RWPE2 (cell line): ENCODE measurements around the gene G3BP1.

ENCODE experiments used
- ATAC-seq: fragments of 200-7000 bp; cut with Tn5 transposase; 3 replicates; pipeline ENCODE4 v1.9.1; 2021; ENCODE audit warnings: low read depth
- DNase-seq: peaks from one replicate; pipeline ENCODE4 v3.0.0-alpha.2; 2020; ENCODE audit warnings: low spot score
- H3K27ac ChIP-seq: fragments of 450-650 bp; 2 replicates; pipeline ENCODE4 v1.5.1; 2017; ENCODE audit warnings: mild to moderate bottlenecking; ENCODE audit not compliant: poor library complexity, severe bottlenecking
- H3K27me3 ChIP-seq: fragments of 250-450 bp; sonication (Bioruptor Pico); 2 replicates; pipeline ENCODE4 v1.5.1; 2021; ENCODE audit warnings: mild to moderate bottlenecking, moderate library complexity; ENCODE audit not compliant: insufficient read depth, poor library complexity, severe bottlenecking
- H3K36me3 ChIP-seq: fragments of 250-450 bp; sonication (Bioruptor Pico); 2 replicates; pipeline ENCODE4 v1.5.1; 2020; ENCODE audit warnings: low read depth, mild to moderate bottlenecking, moderate library complexity
- H3K4me1 ChIP-seq: fragments of 250-450 bp; sonication (Bioruptor Pico); 2 replicates; pipeline ENCODE4 v1.5.1; 2021; ENCODE audit warnings: mild to moderate bottlenecking, moderate library complexity; ENCODE audit not compliant: insufficient read depth, poor library complexity, severe bottlenecking
- H3K4me3 ChIP-seq: fragments of 250-450 bp; sonication (Bioruptor Pico); 2 replicates; pipeline ENCODE4 v1.5.1; 2021; ENCODE audit warnings: mild to moderate bottlenecking, moderate library complexity; ENCODE audit not compliant: severe bottlenecking
- H3K9me3 ChIP-seq: fragments of 250-450 bp; sonication (Bioruptor Pico); 2 replicates; pipeline ENCODE4 v1.5.1; 2021; ENCODE audit warnings: mild to moderate bottlenecking, moderate library complexity; ENCODE audit not compliant: severe bottlenecking
- CTCF ChIP-seq: fragments of 450-650 bp; IDR thresholded peaks from one replicate; pipeline ENCODE4 v1.5.1; 2017; ENCODE audit warnings: mild to moderate bottlenecking, moderate library complexity; ENCODE audit not compliant: poor library complexity, severe bottlenecking

Gene G3BP1

DNA sequence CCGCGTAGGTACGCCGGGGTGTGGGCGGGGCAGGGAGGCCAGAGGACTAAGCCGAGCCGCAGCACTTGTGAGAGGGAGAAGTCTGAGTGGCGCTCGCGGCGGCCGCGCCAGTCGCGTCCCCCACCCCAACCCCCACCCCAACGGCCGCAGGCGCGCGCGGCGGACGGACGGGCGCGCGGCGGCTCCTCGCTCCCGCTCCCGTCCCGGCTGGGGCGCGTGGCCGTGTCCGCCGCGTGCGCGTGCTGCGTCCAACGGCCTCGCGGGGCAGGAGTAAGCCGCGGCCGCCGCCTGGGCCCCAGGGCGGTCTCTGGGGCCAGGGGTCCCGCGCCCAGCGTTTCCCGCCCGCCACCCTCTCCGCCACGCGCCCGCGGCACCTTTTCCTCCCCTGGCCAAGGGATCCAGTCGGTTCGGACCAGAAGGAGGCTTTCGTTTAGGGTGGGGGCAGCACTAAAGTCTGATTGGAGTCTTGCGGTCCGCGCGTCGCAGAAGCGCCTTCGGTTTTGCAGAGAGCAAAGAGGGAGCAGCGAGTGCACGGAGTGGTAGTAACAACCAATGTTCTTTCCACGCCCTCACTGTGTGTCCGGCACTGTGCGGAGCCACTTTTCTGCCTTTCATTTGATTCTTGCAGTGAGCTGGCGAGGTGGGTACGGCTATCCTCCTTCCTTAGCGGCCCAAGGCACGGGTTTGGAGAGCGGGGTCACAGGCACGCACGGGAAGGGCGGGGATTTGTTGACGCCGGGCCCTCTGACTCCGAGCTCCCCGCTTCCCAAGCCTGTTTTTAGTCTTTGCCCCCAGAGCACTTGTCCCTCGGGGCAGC lies 483 bp downstream of the G3BP1 start:
- H3K27me3 ChIP-seq: no peaks in the 10 kb centered on the region
- peak overlapping the region; percentile 82 for H3K4me3 ChIP-seq
- TF ChIP-seq CTCF: no peak
- peaks cover 11% of the 10 kb centered on the region for H3K4me1 ChIP-seq
- H3K9me3 ChIP-seq: no peaks in the 10 kb centered on the region
- H3K27ac ChIP-seq: peak overlapping the region; percentile 88
- DNase-seq (no peak), ATAC-seq (no peak)
- H3K36me3 ChIP-seq: peaks cover 40% of the 10 kb centered on the region

GRCh38 chr5:151772846-151773561 lies 1.2 kb downstream of the G3BP1 start:
- TF ChIP-seq CTCF: no peak
- peaks cover 14% of the 10 kb centered on the region for H3K4me1 ChIP-seq
- ATAC-seq (no peak), DNase-seq (no peak)
- peaks cover 47% of the 10 kb centered on the region for H3K36me3 ChIP-seq
- H3K27me3 ChIP-seq: no peaks in the 10 kb centered on the region
- peak overlapping the region; percentile 88 for H3K27ac ChIP-seq
- H3K9me3 ChIP-seq: no peaks in the 10 kb centered on the region
- peak overlapping the region; percentile 82 for H3K4me3 ChIP-seq

DNA sequence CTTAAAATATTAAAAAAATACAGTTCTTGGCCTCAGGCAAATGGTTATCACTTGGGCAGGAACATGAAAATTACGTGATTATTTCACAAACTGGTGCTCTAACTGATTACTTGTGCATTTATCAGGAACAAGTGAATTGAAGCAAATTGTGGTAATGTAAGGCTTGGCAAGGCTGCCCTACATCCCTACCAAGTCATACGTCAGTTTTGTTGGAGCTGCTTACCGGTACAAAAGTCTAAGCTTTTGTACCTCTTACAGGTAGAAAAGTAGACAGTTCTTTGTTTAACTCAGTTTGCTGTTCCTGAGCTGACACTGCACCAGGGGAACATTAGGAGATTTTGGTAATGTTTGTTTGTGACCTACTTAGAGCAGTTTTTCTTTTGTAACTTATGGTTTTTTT lies 2.2 kb downstream of the G3BP1 start:
- no peak for DNase-seq
- Histone ChIP-seq H3K4me3 (peak overlapping the region; percentile 82), H3K27ac (peak overlapping the region; percentile 88), H3K4me1 (peaks cover 15% of the 10 kb centered on the region), H3K9me3 (no peaks in the 10 kb centered on the region), H3K27me3 (no peaks in the 10 kb centered on the region), H3K36me3 (peaks cover 57% of the 10 kb centered on the region)
- no peak for TF ChIP-seq CTCF
- ATAC-seq: no peak

- no peak overlapping the region for H3K27ac ChIP-seq
These were observed 3.4 kb downstream of the G3BP1 start for GRCh38 chr5:151775025-151775606.

More at GRCh38 chr5:151775025-151775606, 3.4 kb downstream of the G3BP1 start:
- Histone ChIP-seq H3K4me1 (peaks cover 15% of the 10 kb centered on the region), H3K27me3 (no peaks in the 10 kb centered on the region), H3K36me3 (peaks cover 63% of the 10 kb centered on the region), H3K9me3 (no peaks in the 10 kb centered on the region), H3K4me3 (no peak overlapping the region)
- DNase-seq (no peak), ATAC-seq (no peak)
- no peak for TF ChIP-seq CTCF
